Mammary epithelial cell (primary cell): ENCODE measurements around the gene PDZK1IP1.

Experiments used
- CTCF ChIP-seq, 2 donors: IDR thresholded peaks in 1 of 2; conservative IDR thresholded peaks in 1 of 2; 2 replicates each; pipeline ENCODE4 v1.5.1; 2011 to 2012; ENCODE audit warnings: inconsistent platforms in 2 of 2, low read length in 2 of 2, mild to moderate bottlenecking in 2 of 2, control low read depth in 1 of 2, low read depth in 1 of 2; ENCODE audit not compliant: insufficient read depth in 1 of 2; ENCODE audit errors: extremely low read depth in 1 of 2
- EZH2 ChIP-seq: IDR thresholded peaks from 2 replicates; pipeline ENCODE4 v1.6.1; 2012; ENCODE audit warnings: low read length, inconsistent platforms, borderline replicate concordance

DNA sequence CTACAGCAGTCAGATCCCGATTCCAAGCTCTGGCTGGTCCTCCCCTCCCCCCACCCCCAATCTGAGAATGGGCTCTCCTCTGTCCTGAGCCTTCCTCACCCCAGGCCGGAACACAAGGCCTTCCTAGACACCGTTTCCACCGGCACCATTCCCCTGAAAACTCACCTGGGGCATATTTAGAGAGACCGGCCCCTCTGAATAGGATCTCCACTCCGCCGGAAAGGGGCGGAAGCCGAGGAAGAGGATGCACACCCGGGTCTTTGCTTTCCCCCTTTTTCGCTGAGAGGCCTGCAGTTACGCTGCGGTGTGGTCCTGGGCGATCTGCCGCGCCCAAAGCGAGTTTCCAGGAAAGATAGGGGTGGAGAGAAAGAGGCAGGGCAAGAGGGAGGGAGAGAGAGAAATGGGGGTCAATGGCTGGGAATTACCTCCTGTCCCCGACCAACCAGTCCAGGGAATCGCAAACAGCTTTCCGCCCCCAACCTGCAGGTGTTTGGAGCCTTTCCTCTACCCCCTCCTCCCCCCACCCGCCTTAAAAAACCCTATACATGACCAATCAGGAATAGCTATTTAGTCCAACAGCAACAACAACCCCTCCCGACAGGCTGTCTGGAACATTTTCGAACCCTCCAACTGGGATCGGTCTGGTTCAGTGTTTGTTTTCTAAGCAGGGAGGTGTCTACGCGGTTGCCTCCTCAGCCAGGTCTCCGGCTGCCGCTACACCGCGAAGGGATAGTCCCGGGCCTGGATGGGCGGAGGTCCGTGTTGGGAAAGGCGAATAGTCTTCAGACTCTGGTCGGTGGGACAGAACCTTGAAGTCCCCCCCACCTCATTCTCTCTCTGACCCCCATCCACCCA is 39.4 kb upstream of the PDZK1IP1 start:
- TF ChIP-seq CTCF (conservative IDR thresholded peaks at IDR 0.05 in 1 of 2, IDR thresholded peaks at IDR 0.05 in 1 of 2; ENCODE audit: extremely low read depth in 1 of 2, insufficient read depth in 1 of 2, low read depth in 1 of 2, low read length in 2 of 2) (no peak), EZH2 (peak; percentile 64)
